ENCODE results near the gene EFCAB9.

The EFCAB9 gene

DNA sequence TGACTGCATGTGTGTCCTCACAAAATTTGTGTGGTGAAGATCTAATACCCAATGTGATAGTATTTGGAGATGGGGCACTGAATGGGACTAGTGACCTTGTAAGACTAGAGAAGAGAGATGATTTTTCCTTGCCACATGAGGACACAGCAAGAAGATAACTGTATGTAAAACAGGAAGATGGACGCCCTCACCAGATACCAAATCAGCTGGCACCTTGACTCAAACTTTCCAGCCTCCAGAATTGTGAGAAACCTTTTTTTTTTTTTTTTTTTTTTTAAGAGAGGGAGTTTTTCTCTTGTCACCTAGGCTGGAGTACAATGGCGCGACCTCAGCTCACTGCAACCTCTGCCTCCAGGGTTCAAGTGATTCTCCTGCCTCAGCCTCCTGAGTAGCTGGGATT is 49.3 kb downstream of the EFCAB9 start:
- DNase-seq (ENCODE audit: low read depth) = no peak

GRCh38 chr5:172245046-172245445 is 51.1 kb downstream of the EFCAB9 start:
- no peak for DNase-seq (ENCODE audit: low read depth)

- DNase-seq (ENCODE audit: low read depth) = no peak
These were observed 51.7 kb downstream of the EFCAB9 start for GRCh38 chr5:172245703-172246125.

GRCh38 chr5:172248637-172249036 is 54.7 kb downstream of the EFCAB9 start:
- no peak for DNase-seq (ENCODE audit: low read depth)

DNA sequence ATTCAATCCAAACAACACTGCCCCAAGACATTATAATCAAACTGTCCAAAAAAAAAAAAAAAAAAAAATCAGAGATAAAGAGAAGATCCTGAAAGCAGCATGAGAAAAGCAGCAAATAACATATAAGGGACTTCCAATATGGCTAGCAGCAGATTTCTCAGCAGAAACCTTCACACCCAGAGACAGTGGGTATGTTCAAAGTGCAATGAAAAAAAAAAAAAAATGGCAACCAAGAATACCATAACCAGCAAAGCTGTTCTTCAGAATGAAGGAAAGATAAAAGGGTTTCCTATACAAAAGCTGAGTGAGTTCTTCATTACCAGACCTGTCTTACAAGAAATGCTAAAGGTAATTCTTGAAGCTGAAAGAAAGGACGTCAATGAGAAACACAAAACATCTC is 57.4 kb downstream of the EFCAB9 start:
- no peak for DNase-seq (ENCODE audit: low read depth)

DNA sequence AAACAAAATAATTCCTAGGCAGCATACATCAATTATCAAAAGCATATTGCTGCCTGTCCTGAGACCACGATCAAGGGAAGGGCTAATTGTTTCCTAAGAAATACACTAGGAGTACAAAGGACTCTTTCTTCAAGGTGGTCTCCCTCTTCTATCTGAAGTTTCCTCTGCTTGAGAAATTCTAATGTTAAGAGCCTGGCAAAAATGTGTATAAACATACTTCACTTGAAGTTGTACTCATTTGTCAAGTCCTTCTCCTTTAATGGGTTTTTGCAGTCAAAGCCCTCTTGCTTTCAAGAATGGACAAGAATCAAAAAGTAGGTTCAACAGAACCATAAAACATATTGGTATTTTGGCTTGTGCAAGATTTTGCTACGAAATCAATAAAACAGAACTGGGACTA is 58.5 kb downstream of the EFCAB9 start:
- no peak for DNase-seq (ENCODE audit: low read depth)
